Endodermal cell (in vitro differentiated cells): ENCODE data around the gene MEGF11. TPM values are rescaled to one million over a fixed set of nuclear protein-coding genes. Genes with fewer than 3 reads are reported as not detected.

Experiments used
- DNase-seq: peaks from one replicate; pipeline ENCODE4 v3.0.0-alpha.2; 2017
- H3K27ac ChIP-seq: 2 replicates; pipeline ENCODE4 v1.5.1; 2013; ENCODE audit warnings: mild to moderate bottlenecking, low read depth, low read length, moderate library complexity
- H3K27me3 ChIP-seq: 2 replicates; pipeline ENCODE4 v1.6.1; 2013; ENCODE audit warnings: mild to moderate bottlenecking, low read length, moderate library complexity; ENCODE audit not compliant: insufficient read depth, control insufficient read depth, poor library complexity, severe bottlenecking
- H3K36me3 ChIP-seq: 2 replicates; pipeline ENCODE4 v1.7.0; 2013; ENCODE audit warnings: mild to moderate bottlenecking, low read length, moderate library complexity; ENCODE audit not compliant: control insufficient read depth, insufficient read depth
- H3K4me1 ChIP-seq: one replicate; pipeline ENCODE4 v1.7.0; 2013; ENCODE audit warnings: low read length; ENCODE audit not compliant: control insufficient read depth, insufficient read depth
- H3K4me3 ChIP-seq: 2 replicates; pipeline ENCODE4 v1.5.1; 2013; ENCODE audit warnings: mild to moderate bottlenecking, low read length, moderate library complexity
- H3K9ac ChIP-seq: 2 replicates; pipeline ENCODE4 v1.6.1; 2013; ENCODE audit warnings: mild to moderate bottlenecking, low read length, moderate library complexity; ENCODE audit not compliant: poor library complexity, severe bottlenecking; ENCODE audit errors: extremely low read depth
- H3K9me3 ChIP-seq: 2 replicates; pipeline ENCODE4 v1.6.1; 2013; ENCODE audit warnings: mild to moderate bottlenecking, low read length, moderate library complexity; ENCODE audit not compliant: control insufficient read depth
- H3K27ac Mint-ChIP-seq: 2 replicates; pipeline ENCODE4 v1.8.0; 2020; ENCODE audit warnings: mixed read lengths
- H3K27me3 Mint-ChIP-seq: 2 replicates; pipeline ENCODE4 v1.8.0; 2021; ENCODE audit warnings: mild to moderate bottlenecking, mixed read lengths; ENCODE audit not compliant: insufficient read depth
- H3K36me3 Mint-ChIP-seq: 2 replicates; pipeline ENCODE4 v1.8.0; 2020; ENCODE audit warnings: low read depth, mixed read lengths
- H3K4me1 Mint-ChIP-seq: 2 replicates; pipeline ENCODE4 v1.8.0; 2020; ENCODE audit warnings: mixed read lengths
- H3K4me3 Mint-ChIP-seq: 2 replicates; pipeline ENCODE4 v1.8.0; 2020; ENCODE audit warnings: mild to moderate bottlenecking, moderate library complexity, mixed read lengths
- H3K9me3 Mint-ChIP-seq: 2 replicates; pipeline ENCODE4 v1.8.0; 2020; ENCODE audit warnings: mild to moderate bottlenecking, mixed read lengths
- WGBS, 2 experiments: methylation state at CpG; one replicate each; pipeline versions ENCODE4 v1.1.5 to v1.1.7; 2013; ENCODE audit warnings: missing lambda C conversion rate in 2 of 2, mixed read lengths in 1 of 2; ENCODE audit not compliant: insufficient coverage in 1 of 2, insufficient read length in 1 of 2; 5-methylcytosine and 5-hydroxymethylcytosine counted together
- total RNA-seq, 2 donors: library from RNA; stranded (reverse); fragmentation: NEBNext Ultra II Directional in 1 of 2; extraction: Animal tissue kit (Norgen Biotek cat#: 25700) in 1 of 2; gene quantifications; 2 replicates in 1 of 2; 3 replicates in 1 of 2; pipeline ENCODE4 v1.2.1, GENCODE V29; 2021
- TF ChIP-seq, protein P1 (sequence below): fragments of 200-600 bp; sonication (generic); conservative IDR thresholded peaks from 2 replicates; pipeline ENCODE4 v1.5.0; 2021; ENCODE audit warnings: antibody characterized with exemption, mild to moderate bottlenecking

The MEGF11 gene
- total RNA-seq, 2 donors from 2014 or later = 0.73 to 1.2 TPM

- Mint-ChIP-seq H3K27ac (no peak overlapping the region), H3K27me3 (no peaks in the 10 kb centered on the region), H3K9me3 (no peaks in the 10 kb centered on the region), H3K4me3 (no peak overlapping the region), H3K36me3 (no peaks in the 10 kb centered on the region), H3K4me1 (peaks cover 19% of the 10 kb centered on the region)
- Histone ChIP-seq H3K27ac (no peak overlapping the region), H3K4me3 (no peak overlapping the region), H3K4me1 (peaks cover 7% of the 10 kb centered on the region), H3K36me3 (no peaks in the 10 kb centered on the region), H3K9me3 (no peaks in the 10 kb centered on the region), H3K27me3 (no peaks in the 10 kb centered on the region), H3K9ac (no peak overlapping the region)
- no peak for DNase-seq
- WGBS, 2 experiments = 69 to 92% methylated on average over 4 to 6 of the region's 6 CpGs
- TF ChIP-seq, protein P1, sequence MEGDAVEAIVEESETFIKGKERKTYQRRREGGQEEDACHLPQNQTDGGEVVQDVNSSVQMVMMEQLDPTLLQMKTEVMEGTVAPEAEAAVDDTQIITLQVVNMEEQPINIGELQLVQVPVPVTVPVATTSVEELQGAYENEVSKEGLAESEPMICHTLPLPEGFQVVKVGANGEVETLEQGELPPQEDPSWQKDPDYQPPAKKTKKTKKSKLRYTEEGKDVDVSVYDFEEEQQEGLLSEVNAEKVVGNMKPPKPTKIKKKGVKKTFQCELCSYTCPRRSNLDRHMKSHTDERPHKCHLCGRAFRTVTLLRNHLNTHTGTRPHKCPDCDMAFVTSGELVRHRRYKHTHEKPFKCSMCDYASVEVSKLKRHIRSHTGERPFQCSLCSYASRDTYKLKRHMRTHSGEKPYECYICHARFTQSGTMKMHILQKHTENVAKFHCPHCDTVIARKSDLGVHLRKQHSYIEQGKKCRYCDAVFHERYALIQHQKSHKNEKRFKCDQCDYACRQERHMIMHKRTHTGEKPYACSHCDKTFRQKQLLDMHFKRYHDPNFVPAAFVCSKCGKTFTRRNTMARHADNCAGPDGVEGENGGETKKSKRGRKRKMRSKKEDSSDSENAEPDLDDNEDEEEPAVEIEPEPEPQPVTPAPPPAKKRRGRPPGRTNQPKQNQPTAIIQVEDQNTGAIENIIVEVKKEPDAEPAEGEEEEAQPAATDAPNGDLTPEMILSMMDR = no peak
Observed at GRCh38 chr15:66145726-66146182, 107.8 kb downstream of the MEGF11 start.

DNA sequence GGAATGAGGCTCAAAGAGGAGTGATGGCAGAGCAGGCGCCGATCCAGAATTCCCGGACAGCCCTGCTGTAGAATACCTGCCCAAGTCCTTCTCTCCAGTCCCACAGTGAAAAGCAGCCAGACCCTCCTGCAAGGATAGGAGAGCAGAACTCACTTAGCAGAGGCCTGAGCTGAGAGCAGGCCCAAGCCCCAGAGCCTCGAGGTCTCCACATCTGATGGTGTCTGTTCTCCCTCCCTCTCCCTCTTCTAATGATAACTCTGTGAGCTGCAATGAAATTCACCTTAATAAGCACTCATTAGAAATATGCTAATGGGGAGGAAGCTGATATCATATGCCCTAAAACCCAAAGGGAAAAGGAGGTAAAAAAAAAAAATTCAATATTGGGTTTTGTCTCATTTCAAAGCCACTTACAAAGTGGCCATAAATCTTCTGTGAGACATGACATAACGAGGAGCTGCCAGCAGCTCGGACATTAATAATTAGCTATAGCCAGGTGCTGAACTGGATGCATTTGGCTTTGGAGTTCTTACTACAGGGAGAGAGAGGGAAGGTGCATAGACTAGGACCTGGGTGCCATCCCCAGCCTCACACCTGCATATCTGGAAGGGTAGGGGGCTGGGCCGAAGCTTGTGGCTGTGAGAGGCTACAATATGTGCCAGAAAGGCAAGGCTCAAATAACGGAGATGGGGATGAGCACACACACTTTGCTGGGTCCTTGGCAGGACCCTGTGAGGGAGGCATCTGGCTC, 108.4 kb downstream of the MEGF11 start:
- Mint-ChIP-seq H3K27me3 (no peaks in the 10 kb centered on the region), H3K27ac (no peak overlapping the region)
- TF ChIP-seq, protein P1 = no peak

DNA sequence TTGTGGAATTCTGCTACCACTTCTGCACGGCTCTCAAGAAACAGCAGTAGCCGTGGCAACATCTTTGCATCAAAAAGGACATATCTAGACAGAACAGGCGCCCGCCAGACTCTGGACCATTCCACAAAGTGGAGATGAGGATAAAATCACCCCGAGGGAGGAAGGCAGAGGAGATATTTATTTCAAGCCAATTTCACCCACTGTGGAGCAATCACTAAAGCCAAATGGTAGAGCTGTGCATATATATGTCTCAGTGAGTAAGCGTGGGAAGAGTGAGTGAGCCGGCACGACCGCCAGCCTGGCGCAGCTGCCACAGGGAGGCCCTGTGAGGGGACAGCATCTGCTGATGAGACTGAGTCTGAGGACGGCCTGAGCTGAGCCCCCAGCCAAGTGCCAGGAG, 111.3 kb downstream of the MEGF11 start:
- Histone ChIP-seq H3K36me3 (no peaks in the 10 kb centered on the region), H3K9ac (no peak overlapping the region), H3K9me3 (no peaks in the 10 kb centered on the region), H3K4me3 (no peak overlapping the region), H3K27ac (no peak overlapping the region), H3K27me3 (no peaks in the 10 kb centered on the region), H3K4me1 (peaks cover 7% of the 10 kb centered on the region)
- Mint-ChIP-seq H3K36me3 (no peaks in the 10 kb centered on the region), H3K9me3 (no peaks in the 10 kb centered on the region), H3K4me1 (peaks cover 14% of the 10 kb centered on the region), H3K27me3 (no peaks in the 10 kb centered on the region), H3K27ac (no peak overlapping the region), H3K4me3 (no peak overlapping the region)
- 91 to 92% methylated on average over 10 to 11 of the region's 11 CpGs for WGBS, 2 experiments
- TF ChIP-seq, protein P1 = no peak
- DNase-seq = no peak

More for the DNA sequence above, 108.4 kb downstream of the MEGF11 start:
- H3K27me3 ChIP-seq = no peaks in the 10 kb centered on the region
- no peaks in the 10 kb centered on the region for H3K9me3 Mint-ChIP-seq
- H3K4me1 Mint-ChIP-seq = peaks cover 14% of the 10 kb centered on the region
- H3K36me3 Mint-ChIP-seq = no peaks in the 10 kb centered on the region
- no peak overlapping the region for H3K9ac ChIP-seq
- H3K27ac ChIP-seq = no peak overlapping the region
- 85 to 90% methylated on average over 5 to 8 of the region's 8 CpGs for WGBS, 2 experiments
- peaks cover 7% of the 10 kb centered on the region for H3K4me1 ChIP-seq
- H3K9me3 ChIP-seq = no peaks in the 10 kb centered on the region
- H3K36me3 ChIP-seq = no peaks in the 10 kb centered on the region
- no peak overlapping the region for H3K4me3 Mint-ChIP-seq
- no peak for DNase-seq
- no peak overlapping the region for H3K4me3 ChIP-seq
